DOHH2 (cell line): ENCODE data around the gene EIF2S1.

Source experiments
- CTCF ChIP-seq: fragments of 200-600 bp; sonication (generic); IDR thresholded peaks from one replicate; pipeline ENCODE4 v1.5.1; 2014; ENCODE audit warnings: antibody characterized with exemption, mild to moderate bottlenecking, low read depth, low read length; ENCODE audit not compliant: poor library complexity, severe bottlenecking
- EZH2phosphoT487 ChIP-seq: fragments of 200-600 bp; sonication (generic); IDR thresholded peaks from 2 replicates; pipeline ENCODE4 v1.6.1; 2017; ENCODE audit warnings: borderline replicate concordance, mild to moderate bottlenecking, antibody characterized with exemption, low read length, moderate library complexity, mixed read lengths

- TF ChIP-seq CTCF (no peak), EZH2phosphoT487 (no peak)
Measured at GRCh38 chr14:67397536-67397935, 37.4 kb downstream of the EIF2S1 start.
